CD4-positive, alpha-beta T cell treated with Interleukin-1 beta for 1 hour (primary cell): ENCODE data around the gene RAD52.
"Not testable (repeated sequence)": the region's sequence is repeated elsewhere in the genome, so short reads cannot be mapped to it uniquely, and the experiment has no call there.

Source experiments
- DNase-seq, 2 donors: peaks; one replicate each; pipeline ENCODE4 v3.0.0-alpha.2; 2020 to 2022

The RAD52 gene

GRCh38 chr12:966724-967123, 17.2 kb upstream of the RAD52 start:
- DNase-seq = no peak

GRCh38 chr12:958588-959123, 9.2 kb upstream of the RAD52 start:
- no peak for DNase-seq

- DNase-seq = no peak
Measured at GRCh38 chr12:955939-956338, 6.4 kb upstream of the RAD52 start.

GRCh38 chr12:954741-955140, 5.2 kb upstream of the RAD52 start:
- no peak for DNase-seq

GRCh38 chr12:953776-954175, 4.3 kb upstream of the RAD52 start:
- DNase-seq = no peak

GRCh38 chr12:951176-951575, 1.7 kb upstream of the RAD52 start:
- DNase-seq = no peak

GRCh38 chr12:948238-948637, 1.3 kb downstream of the RAD52 start:
- no peak for DNase-seq

GRCh38 chr12:946631-947030, 2.9 kb downstream of the RAD52 start:
- no peak for DNase-seq

- no peak for DNase-seq
Measured at GRCh38 chr12:946212-946611, 3.3 kb downstream of the RAD52 start.

GRCh38 chr12:944211-944610, 5.3 kb downstream of the RAD52 start:
- no peak for DNase-seq

- no peak for DNase-seq
Measured at GRCh38 chr12:943051-943450, 6.4 kb downstream of the RAD52 start.

GRCh38 chr12:938810-939209, 10.7 kb downstream of the RAD52 start:
- DNase-seq = no peak

- no peak for DNase-seq
Measured at GRCh38 chr12:936377-937345, 12.8 kb downstream of the RAD52 start.

GRCh38 chr12:935891-936290, 13.6 kb downstream of the RAD52 start:
- DNase-seq = not testable (repeated sequence)

GRCh38 chr12:931591-931990, 17.9 kb downstream of the RAD52 start:
- no peak for DNase-seq

- no peak for DNase-seq
Measured at GRCh38 chr12:931060-931459, 18.4 kb downstream of the RAD52 start.

GRCh38 chr12:926641-927040, 22.9 kb downstream of the RAD52 start:
- no peak for DNase-seq

GRCh38 chr12:922285-922684, 27.2 kb downstream of the RAD52 start:
- DNase-seq = no peak

GRCh38 chr12:920676-921075, 28.8 kb downstream of the RAD52 start:
- DNase-seq = no peak

GRCh38 chr12:916712-917445, 32.6 kb downstream of the RAD52 start:
- DNase-seq = no peak

- DNase-seq = peak; percentile 6 to 38
Measured at GRCh38 chr12:916240-916639, 33.3 kb downstream of the RAD52 start.

GRCh38 chr12:915090-915489, 34.4 kb downstream of the RAD52 start:
- peak in 1 of 2 donors; percentile 4 for DNase-seq

- DNase-seq = no peak
Measured at GRCh38 chr12:913919-914698, 35.4 kb downstream of the RAD52 start.
